ENCODE results near the gene SMIM38. TPM values are rescaled to one million over a fixed set of nuclear protein-coding genes. Genes with fewer than 3 reads are reported as not detected.
"Not testable (repeated sequence)": the region's sequence is repeated elsewhere in the genome, so short reads cannot be mapped to it uniquely, and the experiment has no call there.

The SMIM38 gene
- total and polyA plus RNA-seq, 4 donors: 0.08 to 1.3 (median 0.43) TPM

- H3K9me3 ChIP-seq (ENCODE audit: control insufficient read depth in 4 of 4, insufficient read depth in 3 of 4, low read length in 3 of 4): peaks cover 0 to 6% (median 0%) of the 10 kb centered on the region in 4 donors
- no peaks in the 10 kb centered on the region for H3K4me1 ChIP-seq (ENCODE audit: control insufficient read depth in 5 of 5, insufficient read depth in 5 of 5, low read length in 5 of 5)
- H3K27ac ChIP-seq (ENCODE audit: low read depth in 1 of 2, low read length in 1 of 2): no peak overlapping the region
- DNase-seq (no peak), ATAC-seq (ENCODE audit: insufficient read depth, low FRiP score) (no peak)
- H3K4me3 ChIP-seq: no peak overlapping the region
- no peak for TF ChIP-seq CTCF (IDR thresholded peaks at IDR 0.05; ENCODE audit: control extremely low read depth, extremely low read depth)
- 85 to 90% methylated on average over 8 of the region's 8 CpGs for WGBS, 2 donors
- no peaks in the 10 kb centered on the region for H3K27me3 ChIP-seq (ENCODE audit: control insufficient read depth in 3 of 3, insufficient read depth in 3 of 3, low read length in 2 of 3)
- H3K9ac ChIP-seq (ENCODE audit: insufficient read depth in 1 of 2, low read length in 2 of 2): no peak overlapping the region
- H3K36me3 ChIP-seq (ENCODE audit: control insufficient read depth in 4 of 4, insufficient read depth in 4 of 4, low read length in 4 of 4): no peaks in the 10 kb centered on the region
These were observed 18.4 kb upstream of the SMIM38 start for GRCh38 chr11:69137151-69137844.

GRCh38 chr11:69138265-69138664, 17.5 kb upstream of the SMIM38 start:
- no peak for TF ChIP-seq CTCF (IDR thresholded peaks at IDR 0.05; ENCODE audit: control extremely low read depth, extremely low read depth)
- no peak overlapping the region for H3K9ac ChIP-seq (ENCODE audit: insufficient read depth in 1 of 2, low read length in 2 of 2)
- 60 to 73% methylated on average over 3 of the region's 3 CpGs for WGBS, 2 donors
- H3K36me3 ChIP-seq (ENCODE audit: control insufficient read depth in 4 of 4, insufficient read depth in 4 of 4, low read length in 4 of 4): no peaks in the 10 kb centered on the region
- no peak overlapping the region for H3K27ac ChIP-seq (ENCODE audit: low read depth in 1 of 2, low read length in 1 of 2)
- no peak overlapping the region for H3K4me3 ChIP-seq
- ATAC-seq (ENCODE audit: insufficient read depth, low FRiP score) (no peak), DNase-seq (no peak)
- H3K9me3 ChIP-seq (ENCODE audit: control insufficient read depth in 4 of 4, insufficient read depth in 3 of 4, low read length in 3 of 4): peaks cover 0 to 2% (median 0%) of the 10 kb centered on the region in 4 donors
- no peaks in the 10 kb centered on the region for H3K27me3 ChIP-seq (ENCODE audit: control insufficient read depth in 3 of 3, insufficient read depth in 3 of 3, low read length in 2 of 3)
- no peaks in the 10 kb centered on the region for H3K4me1 ChIP-seq (ENCODE audit: control insufficient read depth in 5 of 5, insufficient read depth in 5 of 5, low read length in 5 of 5)

- not testable (repeated sequence) for H3K4me1 ChIP-seq (ENCODE audit: control insufficient read depth in 5 of 5, insufficient read depth in 5 of 5, low read length in 5 of 5); H3K9me3 ChIP-seq (ENCODE audit: control insufficient read depth in 4 of 4, insufficient read depth in 3 of 4, low read length in 3 of 4); DNase-seq; H3K4me3 ChIP-seq; H3K27ac ChIP-seq (ENCODE audit: low read depth in 1 of 2, low read length in 1 of 2); ATAC-seq (ENCODE audit: insufficient read depth, low FRiP score); H3K9ac ChIP-seq (ENCODE audit: insufficient read depth in 1 of 2, low read length in 2 of 2); H3K36me3 ChIP-seq (ENCODE audit: control insufficient read depth in 4 of 4, insufficient read depth in 4 of 4, low read length in 4 of 4); H3K27me3 ChIP-seq (ENCODE audit: control insufficient read depth in 3 of 3, insufficient read depth in 3 of 3, low read length in 2 of 3)
- 97 to 99% methylated on average over 7 of the region's 7 CpGs for WGBS, 2 donors
These were observed 15.6 kb upstream of the SMIM38 start for GRCh38 chr11:69140161-69140560.

GRCh38 chr11:69140635-69141034, 15.1 kb upstream of the SMIM38 start:
- 90 to 95% methylated on average over 5 of the region's 5 CpGs for WGBS, 2 donors
- H3K4me3 ChIP-seq: no peak overlapping the region
- no peaks in the 10 kb centered on the region for H3K27me3 ChIP-seq (ENCODE audit: control insufficient read depth in 3 of 3, insufficient read depth in 3 of 3, low read length in 2 of 3)
- H3K4me1 ChIP-seq (ENCODE audit: control insufficient read depth in 5 of 5, insufficient read depth in 5 of 5, low read length in 5 of 5): peaks cover 0 to 11% (median 0%) of the 10 kb centered on the region in 5 donors
- no peak for TF ChIP-seq CTCF (IDR thresholded peaks at IDR 0.05; ENCODE audit: control extremely low read depth, extremely low read depth)
- H3K27ac ChIP-seq (ENCODE audit: low read depth in 1 of 2, low read length in 1 of 2): no peak overlapping the region
- no peaks in the 10 kb centered on the region for H3K36me3 ChIP-seq (ENCODE audit: control insufficient read depth in 4 of 4, insufficient read depth in 4 of 4, low read length in 4 of 4)
- no peak for DNase-seq
- H3K9ac ChIP-seq (ENCODE audit: insufficient read depth in 1 of 2, low read length in 2 of 2): no peak overlapping the region
- peaks cover 0 to 1% (median 0%) of the 10 kb centered on the region in 4 donors for H3K9me3 ChIP-seq (ENCODE audit: control insufficient read depth in 4 of 4, insufficient read depth in 3 of 4, low read length in 3 of 4)
- no peak for ATAC-seq (ENCODE audit: insufficient read depth, low FRiP score)
